Measurements from ENCODE around the gene PPP5C. TPM values are rescaled to one million over a fixed set of nuclear protein-coding genes. Genes with fewer than 3 reads are reported as not detected.

Gene PPP5C
- total RNA-seq, 1 experiment from 2014 or later: 124 TPM

- no peak for TF ChIP-seq CTCF (IDR thresholded peaks at IDR 0.05; ENCODE audit: unreplicated experiment)
- peaks cover 20% of the 10 kb centered on the region for H3K36me3 Mint-ChIP-seq (ENCODE audit: insufficient read depth, unreplicated experiment)
- intact Hi-C loops (cut with micrococcal nuclease; ENCODE audit: unreplicated experiment): no loop called here
- H3K9me3 Mint-ChIP-seq (ENCODE audit: low read depth, unreplicated experiment): no peaks in the 10 kb centered on the region
- peaks cover 50% of the 10 kb centered on the region for H3K4me1 Mint-ChIP-seq (ENCODE audit: low read depth, unreplicated experiment)
- DNase-seq: peak; percentile 35
- CTCF ChIA-PET: interaction anchor here (0.8 to 3.9 kb wide), 4 partner anchors 11 to 15 kb away, joined by 3 to 20 read pairs (median 4); partner anchors contain the start of gene PPP5C
- peak overlapping the region; percentile 15 for H3K4me3 Mint-ChIP-seq (ENCODE audit: low read depth, unreplicated experiment)
- no TSS peak for BruUV-seq (replicated peaks)
- no peaks in the 10 kb centered on the region for H3K27me3 Mint-ChIP-seq (ENCODE audit: unreplicated experiment)
- peak overlapping the region; percentile 60 for H3K27ac Mint-ChIP-seq (ENCODE audit: unreplicated experiment)
Measured at GRCh38 chr19:46357846-46358583, 11.1 kb downstream of the PPP5C start.

GRCh38 chr19:46361915-46362314, 15.0 kb downstream of the PPP5C start:
- H3K4me3 Mint-ChIP-seq (ENCODE audit: low read depth, unreplicated experiment): no peak overlapping the region
- intact Hi-C loops (cut with micrococcal nuclease; ENCODE audit: unreplicated experiment): no loop called here
- no peaks in the 10 kb centered on the region for H3K27me3 Mint-ChIP-seq (ENCODE audit: unreplicated experiment)
- CTCF ChIA-PET: no interaction called here
- H3K9me3 Mint-ChIP-seq (ENCODE audit: low read depth, unreplicated experiment): no peaks in the 10 kb centered on the region
- no TSS peak for BruUV-seq (replicated peaks)
- TF ChIP-seq CTCF (IDR thresholded peaks at IDR 0.05; ENCODE audit: unreplicated experiment): no peak
- H3K27ac Mint-ChIP-seq (ENCODE audit: unreplicated experiment): no peak overlapping the region
- DNase-seq: no peak
- H3K36me3 Mint-ChIP-seq (ENCODE audit: insufficient read depth, unreplicated experiment): no peaks in the 10 kb centered on the region
- H3K4me1 Mint-ChIP-seq (ENCODE audit: low read depth, unreplicated experiment): peaks cover 48% of the 10 kb centered on the region

DNA sequence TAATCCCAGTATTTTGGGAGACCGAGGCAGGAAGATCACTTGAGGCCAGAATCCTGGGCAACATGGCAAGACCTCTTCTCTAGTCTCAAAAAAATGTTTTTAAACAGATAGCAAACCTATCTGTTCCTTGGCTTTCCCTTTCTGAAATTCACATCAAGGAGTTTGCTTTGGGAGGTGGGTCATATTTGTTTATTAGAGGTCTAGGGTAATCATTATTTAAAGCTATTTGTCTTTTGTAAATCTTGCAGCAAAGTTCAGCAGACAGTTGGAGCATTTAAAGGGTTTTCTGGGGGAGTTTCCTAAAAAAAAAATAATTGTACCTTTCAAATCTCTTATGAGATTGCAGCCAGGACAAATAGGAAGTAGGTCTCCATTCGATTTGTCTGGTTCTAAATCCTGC, 17.5 kb downstream of the PPP5C start:
- TF ChIP-seq CTCF (IDR thresholded peaks at IDR 0.05; ENCODE audit: unreplicated experiment): no peak
- intact Hi-C loops (cut with micrococcal nuclease; ENCODE audit: unreplicated experiment): no loop called here
- Mint-ChIP-seq H3K27me3 (ENCODE audit: unreplicated experiment) (no peaks in the 10 kb centered on the region), H3K4me3 (ENCODE audit: low read depth, unreplicated experiment) (no peak overlapping the region), H3K27ac (ENCODE audit: unreplicated experiment) (no peak overlapping the region), H3K9me3 (ENCODE audit: low read depth, unreplicated experiment) (no peaks in the 10 kb centered on the region), H3K4me1 (ENCODE audit: low read depth, unreplicated experiment) (peaks cover 39% of the 10 kb centered on the region), H3K36me3 (ENCODE audit: insufficient read depth, unreplicated experiment) (peaks cover 6% of the 10 kb centered on the region)
- CTCF ChIA-PET: interaction anchor here (0.6 kb wide), 1 partner anchor 82 kb away, joined by 3 read pairs; no protein-coding TSS in a partner anchor
- BruUV-seq (replicated peaks): no TSS peak
- DNase-seq: no peak

DNA sequence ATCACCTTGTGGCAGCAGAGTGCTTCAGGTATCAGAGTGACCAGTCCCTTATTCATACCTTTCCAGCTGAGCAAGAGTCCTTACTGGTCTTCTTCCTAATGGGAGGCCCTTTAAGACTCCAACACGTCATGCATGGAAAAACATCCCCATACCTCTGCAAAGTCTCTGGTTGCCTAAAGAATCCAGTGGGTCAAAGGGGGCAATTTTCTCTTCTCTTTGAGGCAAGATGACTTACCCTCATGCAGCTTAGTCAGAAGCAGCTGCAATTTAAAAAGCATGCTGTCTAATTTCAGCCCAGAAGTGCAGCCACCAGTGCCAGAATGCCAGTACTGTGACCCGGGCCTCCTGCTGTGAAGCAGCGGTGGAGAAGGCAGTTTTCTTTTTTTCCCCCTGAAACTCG, 18.7 kb downstream of the PPP5C start:
- no peak overlapping the region for H3K27ac Mint-ChIP-seq (ENCODE audit: unreplicated experiment)
- no peak for TF ChIP-seq CTCF (IDR thresholded peaks at IDR 0.05; ENCODE audit: unreplicated experiment)
- CTCF ChIA-PET: no interaction called here
- BruUV-seq (replicated peaks): no TSS peak
- intact Hi-C loops (cut with micrococcal nuclease; ENCODE audit: unreplicated experiment): no loop called here
- no peak for DNase-seq
- H3K36me3 Mint-ChIP-seq (ENCODE audit: insufficient read depth, unreplicated experiment): peaks cover 8% of the 10 kb centered on the region
- no peaks in the 10 kb centered on the region for H3K9me3 Mint-ChIP-seq (ENCODE audit: low read depth, unreplicated experiment)
- H3K27me3 Mint-ChIP-seq (ENCODE audit: unreplicated experiment): no peaks in the 10 kb centered on the region
- H3K4me3 Mint-ChIP-seq (ENCODE audit: low read depth, unreplicated experiment): no peak overlapping the region
- H3K4me1 Mint-ChIP-seq (ENCODE audit: low read depth, unreplicated experiment): peaks cover 43% of the 10 kb centered on the region

Measured in Calu3 (cell line).